ENCODE measurements around the gene VPS50.
"Not testable (repeated sequence)": the region's sequence is repeated elsewhere in the genome, so short reads cannot be mapped to it uniquely, and the experiment has no call there.

VPS50 gene

GRCh38 chr7:93245525-93246432, 13.6 kb downstream of the VPS50 start:
- DNase-seq, result peak; percentile 31

DNA sequence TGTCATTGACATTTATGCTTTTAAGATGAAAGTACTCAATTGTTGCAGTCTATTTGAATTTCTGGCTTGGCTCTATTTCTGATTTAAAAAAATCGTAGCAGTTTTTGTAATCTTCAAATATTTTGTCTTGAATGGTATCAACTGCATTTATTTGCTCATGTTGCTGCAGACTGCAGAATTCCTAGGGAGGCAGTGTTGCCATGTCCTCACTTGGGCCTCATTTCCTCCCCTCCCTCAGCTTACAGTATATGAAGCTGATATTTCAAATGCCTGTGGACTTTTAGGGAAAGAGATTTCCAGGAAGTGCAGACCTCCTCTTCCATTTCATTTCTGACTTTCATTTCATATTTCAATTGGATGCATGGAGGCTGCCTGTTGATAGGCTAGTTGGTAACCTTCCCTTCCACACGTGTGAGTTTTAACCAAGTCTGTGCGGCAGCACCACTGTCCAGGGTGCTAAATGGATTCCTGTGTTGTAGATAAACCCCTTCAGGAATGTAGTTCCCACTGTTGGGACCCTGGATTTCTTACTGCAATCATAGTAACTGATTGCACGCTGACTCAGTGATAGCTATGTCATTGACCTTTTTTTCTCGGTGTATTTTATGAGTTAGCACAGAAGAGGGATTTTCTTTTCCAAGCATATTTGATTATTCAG, 17.5 kb downstream of the VPS50 start:
- DNase-seq, result peak; percentile 6

GRCh38 chr7:93258661-93259060, 26.5 kb downstream of the VPS50 start:
- DNase-seq, result no peak

- DNase-seq, result no peak
These were observed 30.4 kb downstream of the VPS50 start for GRCh38 chr7:93262535-93262934.

DNA sequence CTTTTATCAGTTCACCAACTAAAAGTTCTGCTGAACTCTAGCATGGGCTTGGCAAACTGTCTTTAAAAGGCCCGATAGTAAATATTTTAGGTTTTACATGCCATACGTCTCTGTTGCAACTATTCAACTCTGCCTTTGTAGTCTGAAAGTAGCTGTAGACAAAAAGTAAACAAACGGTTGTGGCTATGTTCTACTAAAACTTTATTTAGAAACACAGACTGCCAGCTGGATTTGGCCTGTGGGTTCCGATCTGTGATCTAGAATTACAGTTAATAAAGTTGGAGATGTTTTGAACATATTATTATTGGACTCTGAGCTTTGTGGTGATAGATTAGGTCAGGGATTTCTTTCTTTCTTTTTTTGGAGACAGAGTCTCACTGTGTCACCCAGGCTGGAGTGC, 33.1 kb downstream of the VPS50 start:
- DNase-seq, result no peak

DNA sequence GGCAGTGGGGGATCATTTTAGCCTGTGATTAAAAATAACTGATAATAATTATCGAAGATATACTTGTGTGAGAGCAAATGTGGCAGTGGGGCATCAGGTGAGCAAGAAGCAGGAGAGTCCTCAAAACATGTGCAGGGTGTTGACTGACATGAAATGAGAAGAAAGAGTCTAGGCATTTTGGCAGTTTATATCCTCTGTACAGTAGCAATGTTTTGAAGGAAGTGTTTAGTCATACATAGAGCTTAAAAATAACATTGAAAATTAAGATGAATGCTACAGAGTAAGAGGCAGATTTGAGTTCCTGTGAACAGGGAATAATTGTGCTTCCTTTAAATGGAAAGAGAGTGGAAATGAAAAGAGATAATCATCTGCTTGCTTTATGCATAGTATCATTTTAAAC, 47.4 kb downstream of the VPS50 start:
- DNase-seq, result no peak

- no peak for DNase-seq
These were observed 52.7 kb downstream of the VPS50 start for GRCh38 chr7:93284908-93285307.

DNA sequence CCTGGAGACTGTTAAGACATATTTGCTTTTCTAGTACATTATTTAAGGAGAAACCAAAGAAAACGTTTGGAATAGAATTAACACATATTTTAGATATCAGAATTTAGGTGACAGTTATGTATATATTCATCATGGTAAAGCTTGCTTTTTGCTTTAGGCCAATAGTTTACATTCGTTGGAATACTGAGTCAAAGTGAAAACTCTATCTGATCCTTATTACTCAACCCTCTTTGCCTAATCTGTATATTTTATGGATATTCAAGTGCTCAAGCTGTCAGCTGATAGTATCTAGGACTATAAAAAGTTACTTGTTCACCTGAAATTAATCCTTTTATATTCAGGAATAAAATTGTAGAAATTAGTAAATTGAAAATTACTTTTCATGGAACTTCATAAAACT, 61.1 kb downstream of the VPS50 start:
- DNase-seq, result no peak

GRCh38 chr7:93298206-93298605, 66.0 kb downstream of the VPS50 start:
- no peak for DNase-seq

DNA sequence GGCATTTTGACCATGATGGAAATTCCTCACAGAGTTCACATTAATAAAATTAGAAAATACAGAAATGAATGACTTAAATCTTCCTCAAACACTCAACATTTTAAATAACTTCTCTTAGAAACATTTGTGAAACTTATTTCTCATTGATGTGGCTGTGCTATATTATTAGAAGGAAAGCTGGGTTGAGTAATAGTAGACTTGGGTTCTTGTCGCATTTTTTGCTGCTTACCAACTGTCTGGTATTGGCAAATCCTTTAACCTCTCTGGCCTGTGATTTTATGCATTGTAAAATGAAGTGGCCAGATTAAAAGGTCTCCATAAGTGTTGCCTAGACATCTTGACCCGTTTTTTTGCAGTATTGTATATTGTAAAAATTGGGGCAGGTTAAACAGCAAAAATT, 66.5 kb downstream of the VPS50 start:
- peak; percentile 27 for DNase-seq

DNA sequence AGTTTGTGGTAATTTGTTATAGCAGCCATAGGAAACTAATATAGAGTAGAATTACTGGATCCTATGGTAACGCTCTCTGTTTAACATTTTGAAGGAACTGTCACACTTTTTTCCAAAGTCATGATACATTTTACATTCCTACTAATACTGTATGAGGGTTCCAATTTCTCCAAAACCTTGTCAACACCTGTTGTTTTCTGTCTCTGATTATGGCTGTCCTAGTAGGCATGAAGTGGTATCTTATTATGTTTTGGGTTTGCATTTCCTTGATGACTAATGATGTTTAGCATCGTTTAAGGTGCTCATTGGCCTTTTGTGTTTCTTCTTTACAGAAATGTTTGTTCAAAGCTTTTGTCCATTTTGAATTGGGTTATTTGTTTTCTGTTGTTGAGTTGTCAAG, 69.6 kb downstream of the VPS50 start:
- no peak for DNase-seq

GRCh38 chr7:93307131-93307660, 75.0 kb downstream of the VPS50 start:
- peak; percentile 79 for DNase-seq

DNA sequence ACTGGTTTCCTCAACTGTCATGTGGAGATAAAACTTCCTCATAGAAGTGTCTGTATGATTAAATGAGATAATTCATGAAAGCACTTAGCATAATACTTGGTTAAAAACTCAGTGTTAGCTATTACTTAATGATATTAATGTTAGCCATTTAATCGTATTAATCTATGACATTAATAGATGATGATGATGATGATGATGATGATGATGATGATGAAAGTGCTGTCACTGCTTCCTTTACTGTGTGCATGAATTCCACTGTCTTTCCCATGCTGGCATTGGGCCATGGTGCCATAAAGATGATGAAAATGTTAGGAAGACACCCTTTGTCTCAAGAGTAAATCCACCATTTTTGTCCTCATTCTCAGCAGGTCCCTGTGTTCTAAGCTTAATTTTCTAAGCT, 75.8 kb downstream of the VPS50 start:
- no peak for DNase-seq

GRCh38 chr7:93310346-93310745, 78.2 kb downstream of the VPS50 start:
- peak; percentile 21 for DNase-seq

DNA sequence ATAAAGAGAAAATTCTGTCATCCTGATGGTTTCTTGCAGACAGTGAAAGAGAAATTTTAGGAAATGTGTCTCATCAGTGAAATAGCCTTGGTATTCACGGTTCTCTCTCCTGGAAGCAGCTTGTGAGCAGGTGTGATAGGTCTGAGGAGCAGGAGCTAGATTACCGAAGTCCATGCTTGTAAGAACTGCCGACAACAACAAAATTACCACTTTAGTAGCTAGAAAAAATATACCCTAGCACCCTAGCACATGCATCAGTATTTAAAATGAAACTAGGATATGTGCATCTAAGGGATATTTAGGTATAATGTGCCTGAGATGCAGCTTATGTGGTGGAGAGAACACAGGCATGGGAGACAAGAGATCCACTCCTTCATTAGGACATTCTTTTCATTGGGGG, 82.3 kb downstream of the VPS50 start:
- no peak for DNase-seq

- peak; percentile 63 for DNase-seq
These were observed 83.7 kb downstream of the VPS50 start for GRCh38 chr7:93315896-93316295.

GRCh38 chr7:93316730-93317129, 84.6 kb downstream of the VPS50 start:
- no peak for DNase-seq

DNA sequence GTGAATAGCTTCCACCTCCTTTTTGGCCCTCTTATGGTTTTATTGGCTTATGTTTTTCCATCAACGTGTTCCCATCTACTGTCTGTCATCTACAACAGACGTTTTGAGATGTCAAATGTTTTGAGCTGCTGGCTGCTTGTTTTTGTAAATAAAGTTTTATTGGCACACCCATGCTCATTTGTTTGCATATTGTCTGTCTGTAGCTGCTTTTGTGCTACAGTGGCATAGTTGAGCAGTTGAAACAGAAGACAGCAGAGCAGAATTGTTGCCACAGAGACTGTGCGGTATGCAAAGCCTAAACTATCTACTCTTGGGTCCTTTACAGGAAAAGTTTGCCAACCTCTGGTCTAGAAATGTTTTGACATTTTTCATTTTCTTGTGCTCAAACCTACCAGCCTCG, 88.7 kb downstream of the VPS50 start:
- no peak for DNase-seq

GRCh38 chr7:93326291-93326690, 94.1 kb downstream of the VPS50 start:
- not testable (repeated sequence) for DNase-seq

DNA sequence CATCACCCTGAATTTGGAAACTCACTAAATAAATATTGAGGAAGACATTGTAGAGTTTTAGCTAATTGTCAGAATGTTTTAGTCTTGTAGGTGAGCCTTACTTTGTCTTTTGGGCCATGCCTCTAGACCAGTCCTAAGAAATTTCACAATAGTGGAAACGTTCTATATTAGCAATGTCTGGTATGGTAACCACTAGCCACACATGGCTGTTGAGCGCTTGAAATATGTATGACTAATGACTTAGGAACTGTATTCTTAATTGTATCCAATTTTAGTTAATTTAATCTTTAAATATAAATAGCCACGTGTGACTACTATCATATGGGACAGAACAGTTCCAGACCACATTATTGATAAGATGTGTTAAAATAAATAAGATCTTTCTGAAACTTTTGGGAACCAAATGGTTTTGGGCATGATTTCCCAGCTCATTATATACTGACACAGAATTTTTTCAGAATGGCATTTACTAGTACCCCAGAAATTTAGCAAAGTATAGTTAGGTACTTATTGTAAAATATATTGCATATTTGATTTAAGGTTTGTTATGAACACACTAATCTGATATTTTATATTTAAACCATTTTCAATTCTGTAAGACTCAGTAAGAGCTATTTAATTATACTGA, 95.0 kb downstream of the VPS50 start:
- peak; percentile 89 for DNase-seq

DNA sequence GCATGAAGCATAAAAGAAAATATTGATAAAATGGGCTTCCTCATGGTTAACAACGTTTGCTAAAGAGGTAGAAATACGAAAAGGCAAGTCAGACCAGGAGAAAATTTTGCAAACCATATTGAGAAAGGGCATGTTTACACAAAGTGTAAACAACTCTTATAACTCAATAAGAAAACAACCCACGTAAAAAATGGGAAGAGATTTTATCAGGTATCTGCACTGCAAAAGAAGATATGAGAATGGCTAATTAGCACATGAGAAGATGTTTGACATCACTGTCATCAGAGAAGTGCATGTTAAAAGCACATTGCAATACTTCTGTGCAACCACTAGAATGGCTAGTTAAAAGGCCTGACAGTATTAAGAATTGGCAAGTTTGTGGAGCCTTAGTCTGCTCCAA, 99.5 kb downstream of the VPS50 start:
- no peak for DNase-seq

DNA sequence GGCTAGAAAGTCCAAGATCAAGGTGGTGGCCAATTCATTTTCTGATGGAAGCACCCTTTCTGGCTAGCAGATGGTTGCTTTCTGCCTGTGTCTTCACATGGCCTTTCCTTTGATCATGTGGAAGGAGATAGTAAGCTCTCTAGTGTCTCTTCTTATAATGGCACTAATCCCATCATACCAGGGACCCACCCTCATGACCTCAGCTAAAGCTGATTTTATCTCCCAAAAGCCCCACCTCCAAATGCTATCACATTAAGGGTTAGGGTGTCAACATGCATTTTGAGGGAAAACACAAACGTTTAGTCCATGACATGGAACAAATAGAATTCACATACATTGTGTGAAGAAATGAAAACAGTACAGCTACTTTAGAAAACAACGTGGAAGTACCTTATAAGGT, 100.0 kb downstream of the VPS50 start:
- no peak for DNase-seq

DNA sequence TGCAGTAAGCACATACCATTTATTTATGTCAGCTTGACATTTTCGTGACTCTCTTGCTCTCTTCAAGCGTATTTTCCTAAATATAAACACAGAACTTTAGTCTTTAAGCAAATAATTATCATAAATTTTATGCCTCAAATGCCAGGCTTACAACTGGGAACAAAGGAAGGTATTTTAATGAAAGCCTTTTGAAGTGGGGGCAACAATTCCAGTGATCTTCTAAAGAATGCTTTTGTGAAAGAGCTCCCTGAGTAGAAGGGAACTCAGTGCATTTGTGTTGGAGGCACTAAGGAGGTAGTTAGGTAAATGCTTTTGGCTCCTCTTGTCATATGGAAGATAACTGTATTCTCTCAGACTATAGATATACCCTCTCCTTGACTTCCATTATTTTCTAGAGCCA, 104.9 kb downstream of the VPS50 start:
- DNase-seq, result no peak

- not testable (repeated sequence) for DNase-seq
These were observed 110.0 kb downstream of the VPS50 start for GRCh38 chr7:93342178-93342577.
